Fibroblast of lung (primary cell): ENCODE measurements around the gene TTLL11. TPM values are rescaled to one million over a fixed set of nuclear protein-coding genes. Genes with fewer than 3 reads are reported as not detected.

ENCODE experiments used
- DNase-seq, 2 donors: peaks; one replicate each; pipeline versions ENCODE4 v3.0.0 to v3.0.0-alpha.2; 2010; ENCODE audit warnings: low read depth in 2 of 2
- H2AFZ ChIP-seq: 2 replicates; pipeline ENCODE4 v1.5.1; 2012; ENCODE audit warnings: low read length, control low read depth, inconsistent platforms
- H3K27ac ChIP-seq: 2 replicates; pipeline ENCODE4 v1.5.1; 2011; ENCODE audit warnings: low read length, control low read depth; ENCODE audit not compliant: insufficient read depth
- H3K27me3 ChIP-seq: 2 replicates; pipeline ENCODE4 v1.5.1; 2011; ENCODE audit warnings: mild to moderate bottlenecking, low read length; ENCODE audit not compliant: control insufficient read depth, insufficient read depth
- H3K36me3 ChIP-seq: 2 replicates; pipeline ENCODE4 v1.5.1; 2011; ENCODE audit warnings: low read length; ENCODE audit not compliant: control insufficient read depth, insufficient read depth
- H3K4me1 ChIP-seq: 2 replicates; pipeline ENCODE4 v1.5.1; 2011; ENCODE audit warnings: low read length; ENCODE audit not compliant: control insufficient read depth, insufficient read depth; ENCODE audit errors: extremely low read depth
- H3K4me2 ChIP-seq: 2 replicates; pipeline ENCODE4 v1.5.1; 2011; ENCODE audit warnings: low read length, control low read depth; ENCODE audit not compliant: insufficient read depth; ENCODE audit errors: extremely low read depth
- H3K4me3 ChIP-seq, 4 experiments: fragments of 200-600 bp in 1 of 4; sonication (generic) in 1 of 4; replicated peaks in 1 of 4; 2 replicates each; pipeline ENCODE4 v1.5.1; 2011 to 2016; ENCODE audit warnings: low read length in 4 of 4, low read depth in 3 of 4, mild to moderate bottlenecking in 3 of 4, control low read depth in 2 of 4, inconsistent platforms in 1 of 4, mixed read lengths in 1 of 4; ENCODE audit not compliant: insufficient read depth in 1 of 4; ENCODE audit errors: control extremely low read depth in 1 of 4
- H3K79me2 ChIP-seq: 2 replicates; pipeline ENCODE4 v1.5.1; 2012; ENCODE audit warnings: mild to moderate bottlenecking, low read length, inconsistent platforms; ENCODE audit not compliant: control insufficient read depth, insufficient read depth
- H3K9ac ChIP-seq: 2 replicates; pipeline ENCODE4 v1.5.1; 2011; ENCODE audit warnings: mild to moderate bottlenecking, low read length, control low read depth; ENCODE audit not compliant: insufficient read depth
- H3K9me3 ChIP-seq: 2 replicates; pipeline ENCODE4 v1.5.1; 2012; ENCODE audit warnings: low read depth, low read length; ENCODE audit not compliant: control insufficient read depth, insufficient read depth
- H4K20me1 ChIP-seq: 2 replicates; pipeline ENCODE4 v1.5.1; 2011; ENCODE audit warnings: low read length; ENCODE audit not compliant: control insufficient read depth, insufficient read depth; ENCODE audit errors: extremely low read depth
- CTCF ChIP-seq, 2 donors: IDR thresholded peaks in 1 of 2; conservative IDR thresholded peaks in 1 of 2; 1 replicate in 1 of 2; 2 replicates in 1 of 2; pipeline ENCODE4 v1.5.1; 2011 to 2012; ENCODE audit warnings: low read length in 2 of 2, control low read depth in 1 of 2, inconsistent platforms in 1 of 2, low read depth in 1 of 2, mild to moderate bottlenecking in 1 of 2
- EZH2 ChIP-seq: IDR thresholded peaks from 2 replicates; pipeline ENCODE4 v1.5.1; 2012; ENCODE audit warnings: low read length, control low read depth, mild to moderate bottlenecking; ENCODE audit errors: missing control alignments
- polyA plus RNA-seq, 2 donors: library from polyadenylated mRNA; depleted of rRNA in 1 of 2; stranded (reverse) in 1 of 2; unstranded in 1 of 2; fragments of >200 nt; gene quantifications; 2 replicates each; pipeline ENCODE4 v1.2.1, GENCODE V29; 2011 to 2012; ENCODE audit warnings: missing spikeins in 1 of 2
- total RNA-seq: library from RNA; depleted of rRNA; stranded (reverse); fragments of >200 nt; gene quantifications from 2 replicates; pipeline ENCODE4 v1.2.1, GENCODE V29; 2014

The TTLL11 gene
- total and polyA plus RNA-seq, 2 donors (not counting 1 experiment from before 2014, with no cell fraction given): 3.9 to 4.8 TPM

- Histone ChIP-seq H3K9me3 (no peaks in the 10 kb centered on the region), H2AFZ (no peak overlapping the region), H3K4me3 (no peak overlapping the region), H3K79me2 (no peaks in the 10 kb centered on the region), H3K9ac (no peak overlapping the region), H3K27ac (no peak overlapping the region), H3K27me3 (no peaks in the 10 kb centered on the region), H3K4me2 (no peak overlapping the region), H3K4me1 (no peaks in the 10 kb centered on the region), H4K20me1 (no peaks in the 10 kb centered on the region), H3K36me3 (no peaks in the 10 kb centered on the region)
- TF ChIP-seq CTCF (conservative IDR thresholded peaks at IDR 0.05 in 1 of 2, IDR thresholded peaks at IDR 0.05 in 1 of 2; ENCODE audit: low read depth in 1 of 2, low read length in 2 of 2) (no peak), EZH2 (no peak)
- DNase-seq: no peak
Observed at GRCh38 chr9:121974421-121974820, 118.7 kb downstream of the TTLL11 start.

- Histone ChIP-seq H3K27me3 (no peaks in the 10 kb centered on the region), H4K20me1 (no peaks in the 10 kb centered on the region), H3K4me2 (no peak overlapping the region), H2AFZ (no peak overlapping the region), H3K79me2 (no peaks in the 10 kb centered on the region), H3K27ac (no peak overlapping the region), H3K9ac (no peak overlapping the region), H3K4me3 (no peak overlapping the region), H3K9me3 (no peaks in the 10 kb centered on the region), H3K36me3 (no peaks in the 10 kb centered on the region), H3K4me1 (no peaks in the 10 kb centered on the region)
- no peak for TF ChIP-seq EZH2
- no peak for TF ChIP-seq CTCF (conservative IDR thresholded peaks at IDR 0.05 in 1 of 2, IDR thresholded peaks at IDR 0.05 in 1 of 2; ENCODE audit: low read depth in 1 of 2, low read length in 2 of 2)
- peak in 1 of 2 donors; percentile 86 for DNase-seq
Observed at GRCh38 chr9:121972501-121972981, 120.6 kb downstream of the TTLL11 start.

GRCh38 chr9:121968056-121968455, 125.1 kb downstream of the TTLL11 start:
- no peak overlapping the region for H3K27ac ChIP-seq
- no peaks in the 10 kb centered on the region for H3K4me1 ChIP-seq
- H3K9me3 ChIP-seq: no peaks in the 10 kb centered on the region
- H3K9ac ChIP-seq: no peak overlapping the region
- H2AFZ ChIP-seq: no peak overlapping the region
- H3K4me2 ChIP-seq: no peak overlapping the region
- no peak overlapping the region for H3K4me3 ChIP-seq
- DNase-seq: no peak
- TF ChIP-seq EZH2 (no peak), CTCF (conservative IDR thresholded peaks at IDR 0.05 in 1 of 2, IDR thresholded peaks at IDR 0.05 in 1 of 2; ENCODE audit: low read depth in 1 of 2, low read length in 2 of 2) (no peak)
- no peaks in the 10 kb centered on the region for H3K27me3 ChIP-seq
- no peaks in the 10 kb centered on the region for H4K20me1 ChIP-seq
- no peaks in the 10 kb centered on the region for H3K79me2 ChIP-seq
- H3K36me3 ChIP-seq: no peaks in the 10 kb centered on the region
